T-helper 22 cell (primary cell): Measurements from ENCODE around the gene ALPL.

Experiments used
- DNase-seq: peaks from one replicate; pipeline ENCODE4 v3.0.0-alpha.2; 2020; ENCODE audit warnings: low read depth

The ALPL gene

DNA sequence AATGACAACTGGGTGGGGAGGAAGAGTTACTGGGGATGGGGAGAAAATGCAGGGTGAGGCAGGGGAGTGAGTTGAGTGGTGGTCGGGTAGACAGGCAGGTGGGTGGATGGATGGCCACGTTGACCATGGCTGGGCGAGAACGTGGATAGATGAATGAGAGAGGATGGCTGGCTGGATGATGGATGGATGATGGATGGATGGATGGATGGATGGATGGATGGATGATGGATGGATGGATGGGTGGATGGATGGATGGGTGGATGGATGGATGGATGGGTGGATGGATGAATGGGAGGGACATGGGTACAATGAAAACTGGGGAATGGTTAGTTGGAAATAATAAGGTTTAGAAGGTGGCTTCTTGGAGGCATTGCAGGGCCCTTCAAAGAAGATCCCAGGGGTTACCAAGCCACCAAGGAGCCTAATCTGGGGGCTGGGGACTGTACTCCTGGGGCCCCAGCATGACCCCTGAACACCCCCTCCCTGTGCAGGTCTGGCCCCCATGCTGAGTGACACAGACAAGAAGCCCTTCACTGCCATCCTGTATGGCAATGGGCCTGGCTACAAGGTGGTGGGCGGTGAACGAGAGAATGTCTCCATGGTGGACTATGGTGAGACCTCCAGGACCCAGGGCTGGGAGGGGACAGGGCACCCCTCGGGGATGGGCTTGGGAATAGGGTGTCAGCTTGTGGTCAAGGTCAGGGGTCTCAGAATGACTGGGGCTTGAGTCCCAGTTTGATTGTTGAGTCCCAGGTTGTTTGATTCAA lies 67.0 kb downstream of the ALPL start:
- DNase-seq = no peak

DNA sequence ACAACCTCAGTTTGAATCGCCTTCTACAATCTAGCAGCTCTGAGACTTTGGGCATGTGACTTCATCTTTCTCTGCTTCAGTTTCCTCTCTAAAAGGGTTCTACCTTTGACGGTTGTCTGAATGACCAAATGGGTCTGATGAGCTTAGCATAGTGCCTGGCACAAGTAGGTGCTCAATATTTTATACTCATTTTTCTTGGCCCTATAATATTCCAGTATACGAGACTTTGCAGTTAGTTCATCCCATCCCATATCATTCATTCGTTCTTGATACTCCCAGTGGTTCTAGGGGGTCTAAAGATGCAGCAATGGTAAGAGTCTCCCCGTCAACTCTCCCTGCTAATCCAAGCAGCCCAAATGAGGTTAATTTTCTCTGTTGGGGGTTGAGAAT lies 67.6 kb downstream of the ALPL start:
- no peak for DNase-seq

DNA sequence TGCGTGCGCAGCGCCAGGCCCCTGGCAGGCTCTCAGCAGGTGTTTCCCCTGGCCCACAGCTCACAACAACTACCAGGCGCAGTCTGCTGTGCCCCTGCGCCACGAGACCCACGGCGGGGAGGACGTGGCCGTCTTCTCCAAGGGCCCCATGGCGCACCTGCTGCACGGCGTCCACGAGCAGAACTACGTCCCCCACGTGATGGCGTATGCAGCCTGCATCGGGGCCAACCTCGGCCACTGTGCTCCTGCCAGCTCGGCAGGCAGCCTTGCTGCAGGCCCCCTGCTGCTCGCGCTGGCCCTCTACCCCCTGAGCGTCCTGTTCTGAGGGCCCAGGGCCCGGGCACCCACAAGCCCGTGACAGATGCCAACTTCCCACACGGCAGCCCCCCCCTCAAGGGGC lies 68.1 kb downstream of the ALPL start:
- DNase-seq = no peak

DNA sequence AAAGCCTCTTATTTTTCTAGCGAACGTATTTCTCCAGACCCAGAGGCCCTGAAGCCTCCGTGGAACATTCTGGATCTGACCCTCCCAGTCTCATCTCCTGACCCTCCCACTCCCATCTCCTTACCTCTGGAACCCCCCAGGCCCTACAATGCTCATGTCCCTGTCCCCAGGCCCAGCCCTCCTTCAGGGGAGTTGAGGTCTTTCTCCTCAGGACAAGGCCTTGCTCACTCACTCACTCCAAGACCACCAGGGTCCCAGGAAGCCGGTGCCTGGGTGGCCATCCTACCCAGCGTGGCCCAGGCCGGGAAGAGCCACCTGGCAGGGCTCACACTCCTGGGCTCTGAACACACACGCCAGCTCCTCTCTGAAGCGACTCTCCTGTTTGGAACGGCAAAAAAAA lies 68.7 kb downstream of the ALPL start:
- DNase-seq = no peak

DNA sequence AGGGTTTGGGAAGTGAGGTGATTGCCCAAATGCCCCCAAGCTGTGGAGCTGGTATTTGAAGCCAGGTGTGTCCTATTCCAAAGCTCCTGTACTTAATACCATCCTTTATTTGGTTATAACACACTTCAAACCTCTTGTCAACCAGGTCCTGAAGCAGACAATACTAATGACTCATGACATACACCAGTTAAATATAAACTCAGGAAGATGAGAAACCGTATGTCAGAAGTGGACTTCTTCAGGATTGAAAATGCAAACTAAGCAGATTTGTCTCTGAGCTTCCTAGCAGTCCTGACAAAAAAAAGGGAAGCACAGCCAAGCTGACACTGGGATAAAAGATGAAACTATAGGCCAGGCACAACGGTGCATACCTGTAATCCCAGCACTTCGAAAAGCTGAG lies 70.6 kb downstream of the ALPL start:
- no peak for DNase-seq

DNA sequence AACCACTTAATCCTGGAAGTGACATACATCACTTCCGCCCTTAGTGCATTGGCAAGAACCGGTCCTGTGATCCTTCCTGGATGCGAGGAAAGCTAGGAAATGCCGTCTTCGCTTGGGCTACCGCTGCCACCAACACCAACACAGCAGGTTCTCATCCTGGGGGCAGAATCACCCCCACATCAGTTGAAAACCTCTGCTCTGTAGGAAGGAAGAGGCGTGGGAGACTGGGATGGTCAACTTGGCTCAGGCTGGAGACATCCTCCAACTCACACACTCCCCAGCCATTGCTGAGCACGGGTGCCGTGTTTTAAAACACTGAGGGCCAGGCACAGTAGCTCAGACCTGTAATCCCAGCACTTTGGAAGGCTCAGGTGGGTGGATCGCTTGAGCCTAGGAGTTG lies 74.9 kb downstream of the ALPL start:
- no peak for DNase-seq

DNA sequence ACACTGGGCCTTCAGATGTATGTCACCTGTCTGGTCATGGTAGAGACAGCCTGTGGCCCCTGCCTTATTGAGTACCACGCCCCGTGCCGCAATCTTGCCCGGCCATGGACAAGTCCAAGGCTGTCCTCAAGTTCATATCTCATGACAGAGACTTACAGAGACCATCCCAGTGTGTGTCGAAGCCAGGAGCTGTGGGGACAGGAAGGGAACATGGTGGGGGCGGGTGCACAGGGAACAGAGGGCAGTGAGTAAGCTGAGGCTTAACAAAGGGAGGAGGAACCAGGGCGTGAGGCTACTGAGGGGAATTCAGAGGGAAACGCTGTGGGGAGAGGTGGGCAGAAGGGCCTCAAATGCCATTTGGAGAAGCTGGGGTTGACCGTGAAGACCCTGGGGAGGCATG lies 75.8 kb downstream of the ALPL start:
- no peak for DNase-seq

DNA sequence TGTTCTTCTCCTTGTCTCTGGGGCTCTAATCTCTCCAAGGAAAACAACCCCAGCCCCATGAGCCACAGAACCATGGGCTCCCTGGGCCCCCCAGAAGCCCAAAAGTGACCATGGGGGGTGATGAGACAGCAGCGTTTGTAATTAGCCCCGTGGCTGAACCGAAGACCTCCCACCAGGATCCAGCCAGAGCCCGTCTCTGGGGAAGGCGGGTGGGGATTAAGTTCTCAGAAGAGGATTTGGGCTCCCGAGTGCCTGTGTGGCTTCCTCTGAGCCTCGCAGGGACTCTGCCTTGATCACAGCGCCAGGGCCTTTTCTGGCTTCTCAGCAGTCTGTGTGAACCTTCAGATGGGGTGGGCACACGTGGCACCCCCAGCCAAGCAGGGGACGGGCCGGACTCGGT lies 77.0 kb downstream of the ALPL start:
- DNase-seq = no peak

DNA sequence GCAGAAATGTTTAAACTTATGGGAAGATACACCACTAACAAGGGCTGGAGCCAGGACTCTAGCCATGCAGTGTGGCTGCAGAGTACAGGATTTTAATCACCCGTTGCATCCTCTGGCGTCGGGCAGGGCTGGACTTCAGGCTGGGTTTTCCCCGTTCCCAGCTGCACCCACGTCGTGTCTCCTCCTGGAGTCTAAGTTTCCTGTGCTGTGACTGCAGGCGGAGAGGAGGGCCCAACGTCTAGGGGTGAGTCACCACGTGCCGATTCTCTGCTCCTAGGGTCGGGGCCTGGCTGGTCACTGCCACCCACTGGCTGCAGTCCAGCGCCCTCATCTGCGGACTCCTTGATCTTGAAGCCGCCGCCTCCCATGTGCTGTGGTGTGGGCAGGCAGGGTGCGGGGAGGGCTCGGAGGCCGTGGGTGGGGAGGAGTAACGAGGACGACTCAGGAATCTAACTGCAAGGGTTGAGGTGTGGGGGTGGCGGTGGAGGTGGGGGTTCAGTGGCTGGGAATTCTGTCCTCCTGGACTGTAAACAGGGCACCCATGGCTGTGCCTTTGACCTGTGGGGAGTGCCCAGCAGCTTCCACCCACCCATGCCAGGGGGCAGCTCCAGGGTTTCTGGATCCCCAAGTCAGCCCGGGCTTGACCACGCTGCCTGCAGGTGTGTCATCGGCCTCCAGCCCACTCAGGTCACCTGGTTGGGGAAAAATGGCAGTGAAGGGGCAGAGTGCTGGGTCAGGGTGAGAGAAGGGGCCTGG lies 77.8 kb downstream of the ALPL start:
- DNase-seq = no peak

DNA sequence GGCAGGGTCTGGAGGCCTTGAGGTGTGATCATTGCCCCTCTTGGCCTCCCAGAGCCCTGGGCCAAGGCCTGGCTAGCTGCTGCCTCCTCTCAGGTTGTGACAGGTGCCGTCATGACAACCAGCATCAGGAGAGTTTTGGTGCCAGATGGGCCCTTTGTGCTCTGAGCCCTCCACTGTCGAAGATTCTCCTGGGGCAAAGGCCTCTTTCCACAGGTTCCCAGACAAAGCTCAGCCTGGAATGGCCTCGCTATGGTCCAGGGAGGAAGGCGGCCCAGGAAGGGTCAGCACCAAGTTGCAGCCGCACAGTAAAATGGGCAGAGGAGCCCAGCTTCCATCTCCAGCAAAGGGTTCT lies 78.4 kb downstream of the ALPL start:
- DNase-seq = no peak

DNA sequence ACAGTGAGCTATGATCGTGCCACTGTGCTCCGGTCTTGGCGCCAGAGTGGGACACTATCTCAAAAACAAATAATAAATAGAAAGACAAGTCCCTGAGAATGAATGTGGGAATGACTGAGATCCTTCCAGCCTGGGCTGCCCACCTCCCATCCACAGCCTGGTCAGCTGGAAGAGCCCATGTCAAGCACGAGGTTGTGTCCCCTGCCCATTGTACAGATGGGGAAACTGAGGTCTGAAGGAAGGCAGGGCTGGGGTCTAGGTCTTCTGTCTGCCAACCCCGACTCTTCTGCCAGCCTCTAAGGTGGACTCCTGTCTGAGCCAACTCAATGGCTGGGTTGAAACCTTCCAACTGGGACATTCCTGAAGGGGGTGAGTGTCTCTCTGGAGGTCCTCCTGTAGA lies 80.4 kb downstream of the ALPL start:
- no peak for DNase-seq

DNA sequence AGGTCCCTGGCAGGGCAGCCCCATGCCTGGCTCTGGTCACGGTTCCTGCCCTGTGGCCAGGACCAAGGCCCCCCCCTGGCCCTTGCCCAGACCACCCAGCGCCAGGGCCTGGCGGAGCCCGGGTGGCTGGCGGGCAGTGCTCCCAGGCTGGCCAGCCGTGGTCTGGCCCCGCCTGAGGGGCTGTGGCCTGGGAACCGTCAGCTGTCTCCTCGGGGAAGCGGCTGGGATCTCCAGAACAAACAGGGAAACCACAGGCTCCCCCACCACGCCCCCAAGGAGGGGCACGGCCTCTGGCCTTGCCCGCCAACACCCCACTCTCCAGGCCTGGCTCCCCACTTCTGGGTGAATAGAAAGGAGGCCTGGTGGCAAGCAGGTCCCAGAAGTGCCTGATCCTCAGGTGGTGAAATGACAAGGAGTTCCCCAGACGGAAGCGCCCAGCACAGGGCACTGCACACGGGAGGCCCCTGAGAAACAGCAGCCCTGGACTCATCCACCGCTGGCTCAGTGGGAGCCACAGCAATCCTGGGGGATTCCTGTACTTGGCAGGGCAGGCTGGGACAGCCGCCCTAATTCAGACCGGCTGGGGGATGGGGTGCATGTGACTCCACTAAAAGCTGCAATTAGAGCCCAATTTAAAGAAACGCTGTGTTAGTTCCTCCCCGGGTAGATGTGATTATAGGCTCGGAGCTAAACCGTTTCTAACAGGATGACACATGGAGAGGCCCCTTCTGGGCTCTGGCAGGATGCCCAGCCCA lies 81.1 kb downstream of the ALPL start:
- no peak for DNase-seq

DNA sequence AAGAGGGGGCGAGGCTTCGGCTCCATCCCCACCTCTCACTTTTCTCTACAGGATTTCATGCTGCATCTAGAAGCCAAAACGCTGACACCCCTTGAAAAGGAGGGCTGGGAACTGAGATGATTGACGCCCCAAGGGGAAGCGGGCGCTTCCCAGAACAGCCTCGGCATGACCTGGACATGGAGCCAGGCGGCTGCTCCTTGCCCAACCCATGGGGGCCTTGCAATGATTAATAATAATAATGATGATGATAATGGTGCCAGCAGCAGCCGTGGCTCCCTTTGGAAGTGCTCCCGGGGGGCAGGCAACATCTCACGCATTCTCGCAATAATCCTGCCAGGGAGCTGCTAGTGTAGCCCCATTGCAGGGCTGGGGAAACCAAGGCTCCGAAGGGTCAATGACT lies 81.7 kb downstream of the ALPL start:
- DNase-seq = no peak

DNA sequence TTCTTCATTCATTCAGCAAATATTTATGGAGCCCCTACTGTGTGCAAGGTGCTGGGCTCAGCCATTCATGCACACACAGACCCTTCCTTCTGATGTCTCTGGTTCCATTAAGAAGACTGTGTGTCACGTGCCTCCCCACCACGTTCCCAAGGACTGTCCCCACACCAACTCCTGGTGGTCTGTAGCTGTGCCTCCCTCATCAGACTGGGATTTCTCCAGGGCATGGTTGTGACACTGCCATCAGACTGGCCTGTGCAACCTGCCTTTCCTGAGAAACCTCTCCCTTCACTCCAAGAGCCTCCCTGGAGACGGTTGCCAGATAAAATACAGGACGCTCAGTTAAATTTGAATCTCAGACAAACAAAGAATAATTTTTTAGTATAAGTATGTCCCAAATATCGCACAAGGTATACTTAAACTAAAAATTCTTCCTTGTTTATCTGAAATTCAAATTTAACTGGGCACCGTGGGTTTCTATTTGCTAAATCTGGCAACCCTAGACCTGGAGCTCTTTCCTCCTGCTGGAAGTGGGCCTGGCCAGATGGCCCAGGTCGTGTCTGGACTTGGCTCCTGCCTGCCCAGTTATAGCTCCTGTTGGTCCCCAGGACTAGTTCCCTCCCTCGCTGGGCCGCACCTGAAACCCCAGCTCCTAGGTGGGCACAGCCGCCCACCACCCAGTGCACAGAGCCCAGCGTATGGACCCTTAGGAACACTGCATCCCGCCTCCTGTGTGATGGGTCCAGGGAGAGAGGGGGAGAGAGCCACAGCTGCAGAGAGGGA lies 83.1 kb downstream of the ALPL start:
- no peak for DNase-seq

DNA sequence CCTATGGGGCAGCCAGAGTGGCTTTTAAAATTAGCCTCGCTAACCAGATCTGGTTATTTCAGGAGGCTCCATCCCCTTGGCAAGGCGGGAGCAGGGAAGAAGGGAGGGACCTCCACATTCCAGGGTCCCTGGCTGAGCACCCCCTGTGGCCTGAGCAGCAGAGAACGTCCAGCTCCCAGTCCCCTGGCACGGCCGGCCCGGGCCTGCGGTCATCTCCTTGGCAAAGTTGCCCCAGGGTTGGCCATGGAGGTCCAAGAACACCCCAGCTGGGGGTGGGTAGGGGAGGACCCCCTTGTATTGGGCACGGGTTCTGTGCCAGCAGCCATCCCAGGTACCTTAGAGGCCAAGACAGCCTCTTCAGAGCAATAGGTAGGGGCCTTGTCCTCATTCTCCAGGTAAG lies 84.0 kb downstream of the ALPL start:
- DNase-seq = no peak

DNA sequence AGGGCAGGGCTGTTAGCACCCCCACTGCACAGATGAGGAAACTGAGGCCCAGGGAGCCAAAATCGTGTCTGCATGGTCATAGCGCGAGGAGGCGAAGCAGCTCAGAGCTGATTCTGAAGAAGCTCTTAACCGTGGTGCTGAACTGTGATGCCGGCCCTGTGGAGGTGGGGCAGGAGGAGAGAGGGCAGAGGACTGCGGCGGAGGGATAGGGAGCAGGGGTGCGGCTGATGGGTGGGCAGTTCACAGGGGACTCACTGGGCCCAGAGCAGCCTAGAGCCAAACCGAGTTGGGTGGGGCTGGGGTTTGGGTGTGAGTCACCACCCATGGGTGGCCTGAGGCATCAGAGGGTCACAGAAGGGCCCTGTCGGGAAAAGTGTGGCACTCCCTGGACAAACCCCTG lies 85.3 kb downstream of the ALPL start:
- no peak for DNase-seq

DNA sequence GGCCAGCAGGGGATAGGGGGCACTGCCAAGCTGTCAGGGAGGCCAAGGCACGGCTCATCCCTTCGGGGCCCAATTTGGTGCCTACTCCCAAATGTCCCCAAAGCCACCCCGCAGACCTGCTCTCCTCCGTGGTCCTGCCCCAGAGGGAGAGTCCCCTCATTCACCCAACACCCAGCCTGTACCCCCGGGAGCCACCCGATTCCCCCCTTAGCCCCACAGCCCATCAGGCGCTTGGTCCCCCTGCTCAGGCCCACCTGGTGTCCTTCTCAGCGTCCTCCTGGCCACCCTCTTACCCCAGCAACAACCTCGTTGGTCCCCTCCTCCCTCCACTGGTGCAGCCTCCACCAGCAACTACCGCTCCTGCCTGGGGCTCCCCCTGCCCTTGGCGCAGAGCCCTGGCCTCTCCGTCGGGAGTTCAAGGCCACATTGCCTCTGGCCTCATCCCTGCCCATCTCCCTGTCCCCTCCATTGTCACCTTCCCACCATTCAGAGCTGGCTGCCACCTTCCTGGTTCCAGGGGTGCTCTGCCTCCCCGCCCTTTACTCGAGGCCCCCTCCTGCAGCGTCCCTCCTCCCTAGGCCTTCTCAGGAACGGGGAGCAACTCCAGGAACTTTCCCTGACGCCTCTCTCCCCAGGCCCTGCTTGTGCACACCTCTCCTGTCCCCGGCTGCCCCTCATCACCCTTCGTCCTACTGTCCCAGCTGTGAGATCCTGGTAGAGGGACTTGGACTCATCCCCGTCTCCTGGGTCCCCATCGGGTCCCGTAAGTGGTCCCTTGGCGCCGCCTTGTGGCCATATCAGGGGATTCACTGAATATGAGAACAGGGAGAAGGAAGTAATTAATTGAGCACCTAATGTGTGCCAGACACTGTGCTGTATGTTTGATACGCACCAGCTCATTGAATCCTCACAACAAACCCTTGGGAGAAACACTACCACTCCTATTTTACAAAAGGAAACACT lies 86.0 kb downstream of the ALPL start:
- no peak for DNase-seq

DNA sequence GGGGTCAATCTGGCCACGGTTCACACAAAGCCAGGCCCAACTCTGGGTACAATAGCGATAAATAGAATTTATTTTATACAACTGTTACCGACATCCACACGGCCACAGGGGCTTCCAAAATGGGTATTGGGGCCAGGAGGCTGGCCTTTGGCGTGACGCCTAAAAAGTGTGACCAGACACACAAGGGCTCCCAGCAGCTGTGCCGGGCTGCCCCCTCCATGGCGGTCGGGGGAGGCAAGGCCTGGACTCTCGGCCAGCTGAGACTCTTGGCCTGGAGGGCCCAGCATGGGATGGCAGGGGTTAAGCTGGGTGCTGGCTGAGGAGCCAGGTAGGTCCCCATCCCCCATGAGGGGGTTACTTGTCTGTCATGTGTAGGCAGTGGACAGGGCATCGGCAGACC lies 87.0 kb downstream of the ALPL start:
- no peak for DNase-seq

DNA sequence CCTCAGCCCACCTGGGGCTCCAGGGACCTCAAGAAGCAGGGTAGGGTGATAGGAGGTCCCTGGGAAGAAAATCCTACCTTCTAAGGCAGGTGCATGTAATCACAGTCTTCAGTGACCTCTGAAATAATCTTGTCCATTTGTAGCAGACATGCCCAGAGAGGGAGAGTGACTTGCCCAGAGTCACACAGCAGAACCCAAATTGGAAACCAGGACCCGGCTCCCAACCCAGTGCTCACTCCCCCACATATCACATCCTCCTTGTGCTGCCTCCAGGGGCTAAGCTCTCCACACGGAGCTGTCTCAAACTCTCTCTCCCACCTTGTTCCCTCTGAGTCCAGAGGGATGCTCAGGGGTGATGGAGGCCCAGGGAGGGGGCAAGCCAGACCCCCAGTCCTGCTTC lies 87.4 kb downstream of the ALPL start:
- no peak for DNase-seq

DNA sequence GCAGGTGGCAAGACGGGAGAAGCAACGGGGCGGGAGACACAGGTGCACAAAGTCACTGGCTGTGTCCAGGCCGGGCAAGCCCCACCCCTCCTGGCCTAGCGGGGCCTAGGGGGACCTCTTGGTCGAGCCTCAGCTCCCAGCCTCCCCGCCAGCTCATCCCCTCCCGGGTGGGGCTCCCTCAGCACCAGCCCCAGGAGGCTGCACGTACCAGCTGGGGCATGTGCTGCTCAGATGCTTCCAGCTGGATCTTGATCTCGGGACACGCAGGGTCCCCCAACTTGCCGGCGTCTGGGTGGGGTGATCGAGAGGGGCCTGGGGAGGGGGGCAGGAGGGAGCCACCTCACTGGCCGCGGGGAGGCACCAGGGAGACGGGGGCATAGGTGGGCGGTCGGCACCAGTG lies 88.5 kb downstream of the ALPL start:
- DNase-seq = no peak

DNA sequence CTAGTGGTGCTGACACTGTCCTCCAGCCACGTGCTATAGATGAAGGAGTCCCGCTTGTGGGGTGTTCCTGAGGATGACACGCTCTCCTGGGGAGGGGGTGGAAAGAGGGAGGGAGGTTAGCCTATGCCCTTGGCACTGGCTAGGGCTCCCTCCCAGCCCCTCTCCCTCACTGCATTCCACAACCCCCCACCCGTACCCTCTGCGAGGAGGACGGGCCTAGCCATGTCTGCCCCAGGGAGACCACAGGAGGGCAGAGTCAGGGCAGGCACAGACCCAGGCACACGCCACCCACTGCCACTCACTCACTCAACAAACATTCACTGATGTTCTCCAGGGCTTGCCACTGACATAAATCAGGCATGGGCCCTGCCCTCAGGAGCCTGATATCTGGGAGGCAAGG lies 89.2 kb downstream of the ALPL start:
- DNase-seq = no peak
